HCT116 (cell line): Measurements from ENCODE around the gene CNTN5. TPM values are rescaled to one million over a fixed set of nuclear protein-coding genes. Genes with fewer than 3 reads are reported as not detected.

Source experiments
- ATAC-seq: fragments of 200-7000 bp; cut with Tn5 transposase; 2 replicates; pipeline ENCODE4 v1.9.1; 2020; ENCODE audit warnings: mild to moderate bottlenecking, moderate library complexity
- BruUV-seq: library from RNA; stranded (reverse); fragments of 400-500 nt; replicated peaks from 2 replicates; lab custom pipeline; 2021; lab: Mats Ljungman, UMichigan
- CTCF ChIA-PET: fragments of 300-600 bp; sonication (Branson Sonifier 250); formaldehyde crosslinking; loops from one replicate; lab custom pipeline; 2021; ENCODE audit warnings: antibody characterized with exemption; lab: Charles Lee
- POLR2A ChIA-PET: fragments of 300-600, 350-600 bp; sonication (Branson Sonifier 250); formaldehyde crosslinking; loops from one replicate; lab custom pipeline; 2021; ENCODE audit warnings: antibody characterized with exemption; lab: Charles Lee
- RAD21 ChIA-PET, 2 experiments: fragments of 300-600 bp; sonication (Branson Sonifier 250); formaldehyde crosslinking; loops; one replicate each; lab custom pipeline; 2023; ENCODE audit warnings: low total read pairs in 2 of 2; ENCODE audit not compliant: uncharacterized antibody in 2 of 2, unreplicated experiment in 2 of 2, low non-redundant PET in 1 of 2; lab: Charles Lee
- DNase-seq: peaks from one replicate; pipeline ENCODE4 v3.0.0-alpha.2; 2010; ENCODE audit warnings: low read depth, low spot score
- H2AFZ ChIP-seq: fragments of 200-600 bp; shearing (Covaris generic), sonication (generic); 2 replicates; pipeline ENCODE4 v1.6.1; 2017; ENCODE audit warnings: low read depth, mixed run types, mixed read lengths, antibody characterized with exemption, low read length; ENCODE audit not compliant: poor library complexity, severe bottlenecking
- H3K27ac ChIP-seq: 2 replicates; pipeline ENCODE4 v1.5.1; 2012; ENCODE audit warnings: low read depth, low read length
- H3K27me3 ChIP-seq: fragments of 200-600 bp; sonication (generic); 2 replicates; pipeline ENCODE4 v1.6.1; 2016; ENCODE audit warnings: mixed run types, low read length, mixed read lengths; ENCODE audit not compliant: insufficient read depth
- H3K36me3 ChIP-seq, 2 experiments: fragments of 200-500 bp in 1 of 2; fragments of 200-600 bp in 1 of 2; sonication (Bioruptor generic) in 1 of 2; sonication (generic) in 1 of 2; 2 replicates each; pipeline versions ENCODE4 v1.5.1 to v1.6.1; 2014 to 2016; ENCODE audit warnings: low read length in 2 of 2, inconsistent platforms in 1 of 2, mixed read lengths in 1 of 2, mixed run types in 1 of 2; ENCODE audit not compliant: insufficient read depth in 2 of 2, control insufficient read depth in 1 of 2
- H3K4me1 ChIP-seq, 2 experiments: fragments of 200-600 bp in 1 of 2; sonication (generic) in 1 of 2; 2 replicates each; pipeline versions ENCODE4 v1.5.1 to v1.6.1; 2012 to 2017; ENCODE audit warnings: low read length in 2 of 2, inconsistent platforms in 1 of 2, mild to moderate bottlenecking in 1 of 2, mixed read lengths in 1 of 2, mixed run types in 1 of 2, moderate library complexity in 1 of 2; ENCODE audit not compliant: insufficient read depth in 2 of 2, control insufficient read depth in 1 of 2
- H3K4me2 ChIP-seq: fragments of 200-600 bp; sonication (generic); 2 replicates; pipeline ENCODE4 v1.6.1; 2017; ENCODE audit warnings: mixed run types, low read length, mixed read lengths
- H3K4me3 ChIP-seq, 2 experiments: fragments of 200-600 bp in 1 of 2; sonication (generic) in 1 of 2; replicated peaks in 1 of 2; 2 replicates each; pipeline ENCODE4 v1.5.1; 2011 to 2016; ENCODE audit warnings: low read length in 2 of 2, control low read depth in 1 of 2, low read depth in 1 of 2, mild to moderate bottlenecking in 1 of 2, mixed read lengths in 1 of 2, mixed run types in 1 of 2
- H3K79me2 ChIP-seq: fragments of 200-600 bp; sonication (generic); 2 replicates; pipeline ENCODE4 v1.6.1; 2017; ENCODE audit warnings: mild to moderate bottlenecking, mixed run types, low read length, moderate library complexity, mixed read lengths; ENCODE audit not compliant: insufficient read depth
- H3K9ac ChIP-seq: fragments of 200-600 bp; sonication (generic); 2 replicates; pipeline ENCODE4 v1.6.1; 2016; ENCODE audit warnings: low read length, mixed read lengths
- H3K9me2 ChIP-seq: fragments of 200-600 bp; sonication (generic), shearing (Covaris generic); 2 replicates; pipeline ENCODE4 v1.6.1; 2017; ENCODE audit warnings: mixed run types, mild to moderate bottlenecking, moderate library complexity; ENCODE audit not compliant: insufficient read depth
- H3K9me3 ChIP-seq, 2 experiments: fragments of 200-500 bp in 1 of 2; fragments of 200-600 bp in 1 of 2; sonication (Bioruptor generic) in 1 of 2; sonication (generic) in 1 of 2; 2 replicates each; pipeline ENCODE4 v1.6.1; 2014 to 2017; ENCODE audit warnings: low read length in 2 of 2, mixed read lengths in 2 of 2, inconsistent platforms in 1 of 2, low read depth in 1 of 2, mild to moderate bottlenecking in 1 of 2, mixed run types in 1 of 2, moderate library complexity in 1 of 2; ENCODE audit not compliant: control insufficient read depth in 1 of 2, insufficient read depth in 1 of 2
- H4K20me1 ChIP-seq: fragments of 200-600 bp; sonication (generic), shearing (Covaris generic); 2 replicates; pipeline ENCODE4 v1.6.1; 2017; ENCODE audit warnings: mixed run types, mild to moderate bottlenecking, moderate library complexity; ENCODE audit not compliant: insufficient read depth
- CBX3 ChIP-seq: IDR thresholded peaks from 2 replicates; pipeline ENCODE4 v1.6.1; 2012; ENCODE audit warnings: low read depth
- CEBPB ChIP-seq: IDR thresholded peaks from 2 replicates; pipeline ENCODE4 v1.6.1; 2012; ENCODE audit warnings: low read depth
- ELF1 ChIP-seq: IDR thresholded peaks from 2 replicates; pipeline ENCODE4 v1.6.1; 2012; ENCODE audit warnings: low read depth, borderline replicate concordance
- EZH2 ChIP-seq: fragments of 200-600 bp; sonication (generic); IDR thresholded peaks from 2 replicates; pipeline ENCODE4 v1.6.1; 2017; ENCODE audit warnings: antibody characterized with exemption, mixed run types
- EZH2phosphoT487 ChIP-seq: fragments of 200-600 bp; IDR thresholded peaks from 2 replicates; pipeline ENCODE4 v1.6.1; 2018; ENCODE audit warnings: antibody characterized with exemption, borderline replicate concordance
- FOSL1 ChIP-seq: IDR thresholded peaks from 2 replicates; pipeline ENCODE4 v1.6.1; 2012; ENCODE audit warnings: low read depth
- JUND ChIP-seq: IDR thresholded peaks from 2 replicates; pipeline ENCODE4 v1.6.1; 2012
- POLR2A ChIP-seq: IDR thresholded peaks from 2 replicates; pipeline ENCODE4 v1.7.0; 2011; ENCODE audit warnings: borderline replicate concordance; ENCODE audit not compliant: insufficient read depth, insufficient read length; ENCODE audit errors: extremely low read depth
- POLR2AphosphoS5 ChIP-seq: IDR thresholded peaks from 2 replicates; pipeline ENCODE4 v1.6.1; 2011; ENCODE audit warnings: mild to moderate bottlenecking, low read depth, low read length, moderate library complexity
- SRF ChIP-seq: IDR thresholded peaks from 2 replicates; pipeline ENCODE4 v1.6.1; 2012; ENCODE audit warnings: low read depth
- TCF7L2 ChIP-seq: IDR thresholded peaks from 2 replicates; pipeline ENCODE4 v1.7.0; 2011; ENCODE audit warnings: borderline replicate concordance, inconsistent platforms; ENCODE audit not compliant: insufficient read depth, insufficient read length; ENCODE audit errors: extremely low read depth
- YY1 ChIP-seq: IDR thresholded peaks from 2 replicates; pipeline ENCODE4 v1.6.1; 2011; ENCODE audit warnings: low read length, low read depth, moderate library complexity, mild to moderate bottlenecking; ENCODE audit not compliant: insufficient replicate concordance; ENCODE audit errors: extremely low read depth
- ZFX ChIP-seq: fragments of 450-650 bp; IDR thresholded peaks from 2 replicates; pipeline ENCODE4 v1.6.1; 2017
- ZNF274 ChIP-seq: fragments of 200-500 bp; sonication (Bioruptor generic); IDR thresholded peaks from 2 replicates; pipeline ENCODE4 v1.6.1; 2014; ENCODE audit warnings: mild to moderate bottlenecking, low read depth, low read length, inconsistent platforms
- intact Hi-C: fragments of 100-400 bp; cut with micrococcal nuclease; formaldehyde crosslinking; loops from 2 replicates; pipeline ENCODE4 v1.10.0; 2022
- total RNA-seq: library from RNA; stranded (reverse); gene quantifications from one replicate; pipeline ENCODE4 v1.2.1, GENCODE V29; 2021; ENCODE audit not compliant: unreplicated experiment
- TF ChIP-seq, protein P1 (sequence below), 3 experiments: fragments of 200-600 bp in 1 of 3; sonication (generic) in 1 of 3; IDR thresholded peaks in 2 of 3; conservative IDR thresholded peaks in 1 of 3; 2 replicates each; pipeline ENCODE4 v1.5.1; 2012 to 2017; ENCODE audit warnings: low read depth in 2 of 3, low read length in 2 of 3, antibody characterized with exemption in 1 of 3, borderline replicate concordance in 1 of 3, control low read depth in 1 of 3, mild to moderate bottlenecking in 1 of 3, mixed read lengths in 1 of 3, mixed run types in 1 of 3, moderate library complexity in 1 of 3; ENCODE audit not compliant: insufficient read depth in 1 of 3
- TF ChIP-seq, protein P2 (sequence below): IDR thresholded peaks from 2 replicates; pipeline ENCODE4 v1.6.1; 2011; ENCODE audit warnings: mild to moderate bottlenecking, low read length, moderate library complexity; ENCODE audit not compliant: insufficient replicate concordance; ENCODE audit errors: extremely low read depth
- TF ChIP-seq, protein P3 (sequence below): IDR thresholded peaks from 2 replicates; pipeline ENCODE4 v1.6.1; 2012

Gene CNTN5
- total RNA-seq, 1 experiment from 2014 or later, result not detected

DNA sequence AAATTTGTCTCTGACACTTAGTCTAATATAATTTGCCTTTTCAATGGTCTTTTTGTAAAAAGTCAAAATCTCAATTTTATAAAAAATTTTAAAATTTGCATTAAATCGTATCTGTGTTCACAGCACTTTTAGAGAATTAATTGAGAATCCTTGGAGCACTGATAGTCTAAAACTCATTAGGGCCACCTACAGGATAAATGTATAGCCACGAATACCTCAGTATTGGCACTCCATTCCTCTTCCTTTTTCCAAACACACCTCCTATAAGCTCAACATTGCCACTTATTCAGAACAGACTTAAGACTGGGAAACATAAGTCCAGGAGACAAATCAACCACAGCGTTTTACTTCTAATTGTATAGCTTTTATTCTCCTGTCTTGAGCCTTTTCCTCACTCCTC is 890.4 kb downstream of the CNTN5 start (continued):
- no peak for TF ChIP-seq ELF1

DNA sequence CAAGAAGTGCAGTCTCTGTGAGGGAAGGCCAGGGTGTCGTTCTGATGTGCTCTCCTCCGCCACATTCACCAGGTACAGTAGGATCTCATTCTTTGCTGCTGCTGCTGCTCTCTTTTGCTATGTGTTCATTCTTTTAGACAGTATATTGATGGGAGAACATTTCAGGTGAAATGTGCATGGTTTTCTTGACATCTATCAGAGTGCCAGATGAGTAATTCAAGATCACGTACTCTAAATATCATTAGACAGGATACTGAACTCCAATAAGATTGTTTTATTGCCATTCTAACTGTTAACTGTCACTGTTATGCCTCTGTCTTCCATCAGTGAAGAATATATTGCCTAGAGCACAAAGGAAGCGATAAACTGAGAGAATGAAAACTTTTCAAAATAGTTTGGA is 895.3 kb downstream of the CNTN5 start:
- CTCF ChIA-PET, result no interaction called here
- no peak for DNase-seq
- Histone ChIP-seq H3K9me3 (peaks cover 5 to 15% of the 10 kb centered on the region in 2 experiments; a peak in 2 of 4 replicates), H3K4me2 (no peak overlapping the region), H2AFZ (no peak overlapping the region), H3K36me3 (no peaks in the 10 kb centered on the region), H3K9me2 (no peaks in the 10 kb centered on the region), H3K9ac (no peak overlapping the region), H3K27ac (no peak overlapping the region), H4K20me1 (no peaks in the 10 kb centered on the region), H3K79me2 (no peaks in the 10 kb centered on the region), H3K4me1 (no peaks in the 10 kb centered on the region), H3K27me3 (no peaks in the 10 kb centered on the region), H3K4me3 (no peak overlapping the region)
- intact Hi-C loops, result no loop called here
- ATAC-seq, result no peak
- TF ChIP-seq ELF1 (no peak), JUND (no peak), POLR2A (no peak), ZFX (no peak), EZH2 (no peak), SRF (no peak), YY1 (no peak), ZNF274 (no peak), CBX3 (no peak), CEBPB (no peak), POLR2AphosphoS5 (no peak), EZH2phosphoT487 (no peak), FOSL1 (no peak), TCF7L2 (no peak)
- TF ChIP-seq, protein P1, sequence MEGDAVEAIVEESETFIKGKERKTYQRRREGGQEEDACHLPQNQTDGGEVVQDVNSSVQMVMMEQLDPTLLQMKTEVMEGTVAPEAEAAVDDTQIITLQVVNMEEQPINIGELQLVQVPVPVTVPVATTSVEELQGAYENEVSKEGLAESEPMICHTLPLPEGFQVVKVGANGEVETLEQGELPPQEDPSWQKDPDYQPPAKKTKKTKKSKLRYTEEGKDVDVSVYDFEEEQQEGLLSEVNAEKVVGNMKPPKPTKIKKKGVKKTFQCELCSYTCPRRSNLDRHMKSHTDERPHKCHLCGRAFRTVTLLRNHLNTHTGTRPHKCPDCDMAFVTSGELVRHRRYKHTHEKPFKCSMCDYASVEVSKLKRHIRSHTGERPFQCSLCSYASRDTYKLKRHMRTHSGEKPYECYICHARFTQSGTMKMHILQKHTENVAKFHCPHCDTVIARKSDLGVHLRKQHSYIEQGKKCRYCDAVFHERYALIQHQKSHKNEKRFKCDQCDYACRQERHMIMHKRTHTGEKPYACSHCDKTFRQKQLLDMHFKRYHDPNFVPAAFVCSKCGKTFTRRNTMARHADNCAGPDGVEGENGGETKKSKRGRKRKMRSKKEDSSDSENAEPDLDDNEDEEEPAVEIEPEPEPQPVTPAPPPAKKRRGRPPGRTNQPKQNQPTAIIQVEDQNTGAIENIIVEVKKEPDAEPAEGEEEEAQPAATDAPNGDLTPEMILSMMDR (IDR thresholded peaks at IDR 0.05 in 2 of 3, conservative IDR thresholded peaks at IDR 0.05 in 1 of 3; ENCODE audit: borderline replicate concordance in 1 of 3, insufficient read depth in 1 of 3, low read depth in 2 of 3, low read length in 2 of 3), result no peak
- TF ChIP-seq, protein P2, sequence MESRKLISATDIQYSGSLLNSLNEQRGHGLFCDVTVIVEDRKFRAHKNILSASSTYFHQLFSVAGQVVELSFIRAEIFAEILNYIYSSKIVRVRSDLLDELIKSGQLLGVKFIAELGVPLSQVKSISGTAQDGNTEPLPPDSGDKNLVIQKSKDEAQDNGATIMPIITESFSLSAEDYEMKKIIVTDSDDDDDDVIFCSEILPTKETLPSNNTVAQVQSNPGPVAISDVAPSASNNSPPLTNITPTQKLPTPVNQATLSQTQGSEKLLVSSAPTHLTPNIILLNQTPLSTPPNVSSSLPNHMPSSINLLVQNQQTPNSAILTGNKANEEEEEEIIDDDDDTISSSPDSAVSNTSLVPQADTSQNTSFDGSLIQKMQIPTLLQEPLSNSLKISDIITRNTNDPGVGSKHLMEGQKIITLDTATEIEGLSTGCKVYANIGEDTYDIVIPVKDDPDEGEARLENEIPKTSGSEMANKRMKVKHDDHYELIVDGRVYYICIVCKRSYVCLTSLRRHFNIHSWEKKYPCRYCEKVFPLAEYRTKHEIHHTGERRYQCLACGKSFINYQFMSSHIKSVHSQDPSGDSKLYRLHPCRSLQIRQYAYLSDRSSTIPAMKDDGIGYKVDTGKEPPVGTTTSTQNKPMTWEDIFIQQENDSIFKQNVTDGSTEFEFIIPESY, result no peak
- TF ChIP-seq, protein P3, sequence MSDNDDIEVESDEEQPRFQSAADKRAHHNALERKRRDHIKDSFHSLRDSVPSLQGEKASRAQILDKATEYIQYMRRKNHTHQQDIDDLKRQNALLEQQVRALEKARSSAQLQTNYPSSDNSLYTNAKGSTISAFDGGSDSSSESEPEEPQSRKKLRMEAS, result no peak
- POLR2A ChIA-PET, result no interaction called here
- RAD21 ChIA-PET, result no interaction called here
- BruUV-seq, result no TSS peak
